Pons (tissue), 1 donor: ENCODE results near the gene MRPL27.

Source experiments
- DNase-seq: peaks from one replicate; pipeline ENCODE4 v3.0.0-alpha.2; 2016; ENCODE audit warnings: low spot score

MRPL27 gene

GRCh38 chr17:50360486-50361115 lies 12.4 kb downstream of the MRPL27 start:
- DNase-seq = no peak

GRCh38 chr17:50359998-50360461 lies 13.0 kb downstream of the MRPL27 start:
- no peak for DNase-seq

GRCh38 chr17:50359005-50359699 lies 13.8 kb downstream of the MRPL27 start:
- DNase-seq = no peak

- no peak for DNase-seq
Measured at GRCh38 chr17:50358177-50358576, 14.8 kb downstream of the MRPL27 start.

- no peak for DNase-seq
Measured at GRCh38 chr17:50356892-50357510, 16.0 kb downstream of the MRPL27 start.

- DNase-seq = no peak
Measured at GRCh38 chr17:50356418-50356817, 16.6 kb downstream of the MRPL27 start.

- no peak for DNase-seq
Measured at GRCh38 chr17:50355701-50356341, 17.2 kb downstream of the MRPL27 start.

- no peak for DNase-seq
Measured at GRCh38 chr17:50355336-50355700, 17.7 kb downstream of the MRPL27 start.

- DNase-seq = no peak
Measured at GRCh38 chr17:50354776-50355175, 18.2 kb downstream of the MRPL27 start.

- DNase-seq = no peak
Measured at GRCh38 chr17:50354198-50354597, 18.8 kb downstream of the MRPL27 start.

- DNase-seq = no peak
Measured at GRCh38 chr17:50353600-50354195, 19.3 kb downstream of the MRPL27 start.

GRCh38 chr17:50352693-50353599 lies 20.0 kb downstream of the MRPL27 start:
- no peak for DNase-seq

- DNase-seq = no peak
Measured at GRCh38 chr17:50352072-50352692, 20.8 kb downstream of the MRPL27 start.

- DNase-seq = no peak
Measured at GRCh38 chr17:50350733-50351132, 22.3 kb downstream of the MRPL27 start.

- DNase-seq = no peak
Measured at GRCh38 chr17:50349243-50349600, 23.8 kb downstream of the MRPL27 start.

- no peak for DNase-seq
Measured at GRCh38 chr17:50348522-50349242, 24.3 kb downstream of the MRPL27 start.

GRCh38 chr17:50347894-50348291 lies 25.1 kb downstream of the MRPL27 start:
- no peak for DNase-seq

- DNase-seq = no peak
Measured at GRCh38 chr17:50347117-50347893, 25.7 kb downstream of the MRPL27 start.

GRCh38 chr17:50346313-50347116 lies 26.5 kb downstream of the MRPL27 start:
- DNase-seq = no peak
